K562 (cell line): ENCODE data around the gene CD226. TPM values are rescaled to one million over a fixed set of nuclear protein-coding genes. Genes with fewer than 3 reads are reported as not detected.

Experiments
- ATAC-seq: fragments of 200-7000 bp; cut with Tn5 transposase; 3 replicates; pipeline ENCODE4 v1.9.1; 2020; ENCODE audit warnings: moderate library complexity
- Bru-seq: library from RNA; stranded (reverse); fragments of 400-500 nt; gene quantifications from one replicate; lab custom pipeline; 2021; lab: Mats Ljungman, UMichigan
- BruChase-seq, 2 experiments: library from RNA; stranded (reverse); fragments of 400-500 nt; gene quantifications; one replicate each; lab custom pipeline; 2021; lab: Mats Ljungman, UMichigan
- BruUV-seq: library from RNA; stranded (reverse); fragments of 400-500 nt; replicated peaks from 2 replicates; lab custom pipeline; 2021; lab: Mats Ljungman, UMichigan
- CTCF ChIA-PET: fragments of 300-600 bp; formaldehyde crosslinking; extraction: SDS; loops from one replicate; lab custom pipeline; 2021; ENCODE audit warnings: low intra/inter-chr PET ratio; lab: Yijun Ruan, JAX
- POLR2A ChIA-PET: fragments of 300-600, 350-650 bp; sonication (Branson Sonifier 250); formaldehyde crosslinking; extraction: SDS; loops from one replicate; lab custom pipeline; 2021; ENCODE audit warnings: antibody characterized with exemption, inconsistent platforms; lab: Yijun Ruan, JAX
- DNase-seq, 4 experiments: peaks; one replicate each; pipeline versions ENCODE4 v3.0.0 to v3.0.0-alpha.2; 2011 to 2018; ENCODE audit warnings: low spot score in 3 of 4, mixed read lengths in 3 of 4; ENCODE audit errors: extremely low read depth in 1 of 4
- FAIRE-seq: peaks from 2 replicates; lab custom pipeline; 2011; peaks lifted over from hg19 to GRCh38; lab: Jason Lieb, UNC
- H2AFZ ChIP-seq: 2 replicates; pipeline ENCODE4 v1.6.0; 2011; ENCODE audit warnings: low read depth, low read length, control low read depth, inconsistent platforms
- H3K27ac ChIP-seq: fragments of 200-600 bp; 3 replicates; pipeline ENCODE4 v1.8.0; 2011; ENCODE audit warnings: low read depth, mild to moderate bottlenecking, control low read depth, inconsistent platforms, low read length, moderate library complexity, mixed read lengths; ENCODE audit errors: extremely low read depth
- H3K27me3 ChIP-seq, 2 experiments: fragments of 300-600 bp in 1 of 2; 2 replicates in 1 of 2; 3 replicates in 1 of 2; pipeline versions ENCODE4 v1.6.0 to v1.8.0; 2011; ENCODE audit warnings: inconsistent platforms in 2 of 2, low read length in 2 of 2, mild to moderate bottlenecking in 1 of 2, mixed read lengths in 1 of 2, moderate library complexity in 1 of 2; ENCODE audit not compliant: control insufficient read depth in 2 of 2, insufficient read depth in 2 of 2
- H3K36me3 ChIP-seq: fragments of 300-600 bp; 3 replicates; pipeline ENCODE4 v1.8.0; 2011; ENCODE audit warnings: mild to moderate bottlenecking, low read length, inconsistent platforms; ENCODE audit not compliant: control insufficient read depth, insufficient read depth
- H3K4me1 ChIP-seq, 2 experiments: fragments of 200-600 bp in 1 of 2; replicated peaks in 1 of 2; 2 replicates in 1 of 2; 3 replicates in 1 of 2; pipeline versions ENCODE4 v1.5.1 to v1.8.0; 2011; ENCODE audit warnings: inconsistent platforms in 2 of 2, low read length in 2 of 2, mild to moderate bottlenecking in 1 of 2, mixed read lengths in 1 of 2, moderate library complexity in 1 of 2; ENCODE audit not compliant: control insufficient read depth in 2 of 2, insufficient read depth in 2 of 2
- H3K4me2 ChIP-seq: 2 replicates; pipeline ENCODE4 v1.6.1; 2011; ENCODE audit warnings: low read length, control low read depth, inconsistent platforms, mixed read lengths; ENCODE audit not compliant: insufficient read depth
- H3K4me3 ChIP-seq: fragments of 200-600 bp; sonication (generic), shearing (Covaris generic); 2 replicates; pipeline ENCODE4 v1.5.1; 2016; ENCODE audit warnings: control low read depth, inconsistent platforms
- H3K79me2 ChIP-seq: fragments of 200-600 bp; 3 replicates; pipeline ENCODE4 v1.8.0; 2011; ENCODE audit warnings: low read length, inconsistent platforms; ENCODE audit not compliant: control insufficient read depth, insufficient read depth
- H3K9ac ChIP-seq, 2 experiments: 2 replicates each; pipeline versions ENCODE4 v1.6.0 to v1.6.1; 2011; ENCODE audit warnings: low read depth in 2 of 2, low read length in 2 of 2, control low read depth in 1 of 2, inconsistent platforms in 1 of 2, mild to moderate bottlenecking in 1 of 2, mixed read lengths in 1 of 2; ENCODE audit not compliant: insufficient read depth in 1 of 2
- H3K9me1 ChIP-seq: one replicate; pipeline ENCODE4 v1.6.0; 2011; ENCODE audit warnings: inconsistent platforms, mild to moderate bottlenecking, low read length, moderate library complexity; ENCODE audit not compliant: control insufficient read depth, insufficient read depth
- H3K9me3 ChIP-seq: replicated peaks from 2 replicates; pipeline ENCODE4 v1.5.1; 2011; ENCODE audit warnings: low read depth, low read length, inconsistent platforms; ENCODE audit not compliant: control insufficient read depth, insufficient read depth
- H4K20me1 ChIP-seq: replicated peaks from 2 replicates; pipeline ENCODE4 v1.6.1; 2011; ENCODE audit warnings: low read length, inconsistent platforms, mixed read lengths; ENCODE audit not compliant: control insufficient read depth, insufficient read depth
- C11orf30 ChIP-seq: fragments of 450-650 bp; IDR thresholded peaks from 2 replicates; pipeline ENCODE4 v1.6.1; 2016; ENCODE audit warnings: low read depth, mild to moderate bottlenecking
- CBFA2T3 ChIP-seq: fragments of 450-650 bp; IDR thresholded peaks from 2 replicates; pipeline ENCODE4 v1.6.1; 2017
- CBFB ChIP-seq: sonication (generic); formaldehyde crosslinking; IDR thresholded peaks from 2 replicates; pipeline ENCODE4 v1.4.0; 2020; ENCODE audit warnings: mild to moderate bottlenecking, missing genetic modification reagents
- CBX8 ChIP-seq: fragments of 200-600 bp; sonication (generic); IDR thresholded peaks from 2 replicates; pipeline ENCODE4 v1.6.1; 2012; ENCODE audit warnings: borderline replicate concordance, mixed run types, low read depth, mild to moderate bottlenecking, moderate library complexity, mixed read lengths, low read length, control low read depth, inconsistent platforms; ENCODE audit not compliant: poor library complexity, severe bottlenecking; ENCODE audit errors: extremely low read depth
- CHD1 ChIP-seq: fragments of 200-600 bp; sonication (generic); IDR thresholded peaks from one replicate; pipeline ENCODE4 v1.6.1; 2012; ENCODE audit warnings: mild to moderate bottlenecking, moderate library complexity, low read length, inconsistent platforms
- FOXJ3 ChIP-seq: sonication (generic); formaldehyde crosslinking; IDR thresholded peaks from 2 replicates; pipeline ENCODE4 v1.4.0; 2020; ENCODE audit warnings: mild to moderate bottlenecking, missing genetic modification reagents
- HES1 ChIP-seq: fragments of 450-650 bp; IDR thresholded peaks from 2 replicates; pipeline ENCODE4 v1.6.1; 2016; ENCODE audit warnings: low read depth, mild to moderate bottlenecking, moderate library complexity
- IFI16 ChIP-seq: fragments of 250-450 bp; sonication (Bioruptor Pico); IDR thresholded peaks from 2 replicates; pipeline ENCODE4 v2.1.2; 2022; ENCODE audit warnings: mild to moderate bottlenecking, inconsistent platforms
- MEF2D ChIP-seq: conservative IDR thresholded peaks from 2 replicates; pipeline ENCODE4 v1.6.1; 2016; ENCODE audit warnings: low read depth, missing genetic modification characterization, missing compliant biosample characterization
- NR1H2 ChIP-seq: sonication (generic); formaldehyde crosslinking; IDR thresholded peaks from 2 replicates; pipeline ENCODE4 v1.4.0; 2020; ENCODE audit warnings: mild to moderate bottlenecking, missing genetic modification reagents
- OTX1 ChIP-seq: fragments of 450-650 bp; formaldehyde crosslinking; IDR thresholded peaks from 2 replicates; pipeline ENCODE4 v1.4.0; 2022; ENCODE audit warnings: mild to moderate bottlenecking
- PHTF2 ChIP-seq: fragments of 250-450 bp; sonication (Bioruptor Pico); IDR thresholded peaks from 2 replicates; pipeline ENCODE4 v1.5.0; 2021; ENCODE audit warnings: mild to moderate bottlenecking
- POLR2B ChIP-seq: fragments of 450-650 bp; IDR thresholded peaks from 2 replicates; pipeline ENCODE4 v1.6.1; 2018; ENCODE audit warnings: low read depth; ENCODE audit not compliant: partially characterized antibody
- RFX1 ChIP-seq: fragments of 450-650 bp; IDR thresholded peaks from 2 replicates; pipeline ENCODE4 v1.6.1; 2016; ENCODE audit warnings: mild to moderate bottlenecking, moderate library complexity
- ZNF354B ChIP-seq: fragments of 250-450 bp; sonication (Bioruptor Pico); IDR thresholded peaks from 2 replicates; pipeline ENCODE4 v1.4.0; 2020
- ZNF408 ChIP-seq: fragments of 250-450 bp; sonication (Bioruptor Pico); IDR thresholded peaks from 2 replicates; pipeline ENCODE4 v1.4.0; 2020; ENCODE audit warnings: low read depth, mild to moderate bottlenecking, moderate library complexity
- WGBS: fragments of 100-300 bp; shearing (Covaris generic); methylation state at CpG from one replicate; pipeline ENCODE4 v1.1.6; 2016; ENCODE audit warnings: low coverage, mixed read lengths; ENCODE audit not compliant: insufficient coverage; ENCODE audit errors: missing lambda C conversion rate; 5-methylcytosine and 5-hydroxymethylcytosine counted together
- in situ Hi-C: fragments of 300-500 bp; cut with MboI; formaldehyde crosslinking; loops from 4 replicates; pipeline ENCODE4 v1.15.0; 2018; ENCODE audit warnings: inconsistent platforms, mixed read lengths
- intact Hi-C: fragments of 100-400 bp; cut with micrococcal nuclease; formaldehyde crosslinking; loops from 2 replicates; pipeline ENCODE4 v1.14.2; 2022
- long read RNA-seq, 3 experiments: library from polyadenylated mRNA in 2 of 3; library from RNA in 1 of 3; unstranded in 2 of 3; stranded (forward) in 1 of 3; transcript quantifications; one replicate each; pipeline ENCODE4 v2.0.0, GENCODE V29; 2019 to 2022
- polyA minus RNA-seq, 3 experiments: library from RNA; depleted of rRNA, polyadenylated mRNA; stranded (reverse); fragments of >200 nt; gene quantifications; 2 replicates each; pipeline ENCODE4 v1.2.3, GENCODE V29; 2011
- polyA plus RNA-seq, 8 experiments: library from polyadenylated mRNA; depleted of rRNA in 4 of 8; stranded (reverse) in 5 of 8; unstranded in 3 of 8; fragments of >200 nt; fragmentation: Nextera tagmentation in 2 of 8; fragmentation: Illumina TruSeq in 1 of 8; extraction: Ambion mirVana in 2 of 8; extraction: Trizol in 1 of 8; gene quantifications; 2 replicates each; pipeline versions ENCODE4 v1.2.1 to v1.2.3, GENCODE V29; 2011 to 2014; ENCODE audit warnings: inconsistent platforms in 1 of 8, missing spikeins in 1 of 8
- total RNA-seq, 7 experiments: library from RNA; depleted of rRNA in 6 of 7; stranded (reverse); fragments of >200 nt in 6 of 7; fragmentation: Illumina TruSeq in 2 of 7; extraction: Trizol in 2 of 7; gene quantifications; 2 replicates each; pipeline versions ENCODE4 v1.2.1 to v1.2.3, GENCODE V29; 2011 to 2021; ENCODE audit warnings: low replicate concordance in 1 of 7

CD226 gene
- 1.9 and 6.0 TPM in 2 replicates for total RNA-seq (2011; cell fraction: chromatin; rRNA removed; ENCODE audit: low replicate concordance)
- 1.1 and 1.5 TPM in 2 replicates for total RNA-seq (2011; cell fraction: nucleolus; rRNA removed)
- 2.3 and 4.9 TPM in 2 replicates for total RNA-seq (2011; cell fraction: nucleoplasm; rRNA removed)
- total RNA-seq (2014; rRNA removed): 0.32 and 0.98 TPM in 2 replicates
- 1.2 and 1.6 TPM in 2 replicates for total RNA-seq (2014; rRNA removed; fragmentation: Illumina TruSeq; extraction: Trizol)
- 0.34 and 0.65 TPM in 2 replicates for total RNA-seq (2015; rRNA removed; fragmentation: Illumina TruSeq; extraction: Trizol)
- total RNA-seq (2021): 1.7 and 2.0 TPM in 2 replicates
- polyA plus RNA-seq (2011; rRNA removed): 1.1 and 1.2 TPM in 2 replicates
- polyA plus RNA-seq (2011; cell fraction: cytosol; rRNA removed): 0.33 and 0.59 TPM in 2 replicates
- 1.2 and 1.9 TPM in 2 replicates for polyA plus RNA-seq (2011; cell fraction: nucleus; rRNA removed)
- 0.77 and 1.3 TPM in 2 replicates for polyA plus RNA-seq (2012)
- polyA plus RNA-seq (2014; fragmentation: Illumina TruSeq; extraction: Trizol): 0.82 and 1.00 TPM in 2 replicates
- polyA plus RNA-seq (2014; fragmentation: Nextera tagmentation; extraction: Ambion mirVana): under 1 TPM; 0.52 to 0.63 TPM
- 0.50 and 0.80 TPM in 2 replicates for polyA plus RNA-seq (2014; rRNA removed)
- 2.6 and 2.7 TPM in 2 replicates for polyA minus RNA-seq (2011; rRNA and poly(A)+ RNA removed)
- 2.0 TPM in 1 of 2 replicates, not detected in the other for polyA minus RNA-seq (2011; cell fraction: cytosol; rRNA and poly(A)+ RNA removed)
- 0.67 and 0.81 TPM in 2 replicates for polyA minus RNA-seq (2011; cell fraction: nucleus; rRNA and poly(A)+ RNA removed)
- Bru-seq, nascent RNA: percentile 34 among the genes with signal in this experiment
- percentile 42 among the genes with signal in this experiment for BruChase-seq, experiment 1, labeled RNA remaining after a 2-hour chase
- BruChase-seq, experiment 2, labeled RNA remaining after a 6-hour chase: percentile 38 among the genes with signal in this experiment
- long read RNA-seq, experiment 1, partial matches to known transcripts: 2 of 2 reads
- long read RNA-seq, experiment 1, other reads (novel, unspliced or antisense): 0 of 2 reads
- long read RNA-seq, experiment 2: 0 reads
- long read RNA-seq, experiment 3: 0 reads

GRCh38 chr18:69947361-69948133, at the start of gene CD226:
CD226 (minus strand) TSS chr18:69947873; CDS start chr18:69947406, 467 bp downstream.
- TF ChIP-seq PHTF2 (no peak), FOXJ3 (no peak), CBFB (CRISPR knock-in tag) (no peak), POLR2B (no peak), ZNF408 (CRISPR knock-in tag) (no peak), IFI16 (CRISPR knock-in tag) (no peak), C11orf30 (no peak), MEF2D (tag) (no peak), ZNF354B (no peak), CHD1 (no peak), NR1H2 (CRISPR knock-in tag) (no peak), RFX1 (no peak), OTX1 (CRISPR knock-in tag) (no peak), CBX8 (no peak), HES1 (no peak), CBFA2T3 (no peak)
- no peaks in the 10 kb centered on the region for H3K79me2 ChIP-seq
- no peak within 1 kb of the TSS for H3K4me3 ChIP-seq
- no peak within 1 kb of the TSS for H3K27ac ChIP-seq
- no peaks in the 10 kb centered on the region for H3K27me3 ChIP-seq
- H3K4me2 ChIP-seq: no peak within 1 kb of the TSS
- WGBS: 34% methylated on average over 6 of the region's 7 CpGs
- DNase-seq (no peak), FAIRE-seq (no peak), ATAC-seq (peak; percentile 52; the same call in 2 of the 3 replicates)
- POLR2A ChIA-PET: interaction anchor here (0.7 to 0.8 kb wide), 2 partner anchors 42 to 53 kb away, joined by 4 read pairs; no protein-coding TSS in a partner anchor
- H3K9me1 ChIP-seq: no peaks in the 10 kb centered on the region
- H3K4me1 ChIP-seq: peaks cover 0 to 6% of the 10 kb centered on the region in 2 experiments; a peak in 2 of 5 replicates
- BruUV-seq: no TSS peak
- no peaks in the 10 kb centered on the region for H4K20me1 ChIP-seq
- CTCF ChIA-PET: no interaction called here
- H2AFZ ChIP-seq: peak within 1 kb of the TSS; percentile 42; the same call in 1 of the 2 replicates
- intact Hi-C loops (loop anchor here (10.0 kb wide), 1 partner anchor 127 kb away; no protein-coding TSS in a partner anchor), in situ Hi-C loops (no loop called here)
- no peaks in the 10 kb centered on the region for H3K9me3 ChIP-seq
- no peak within 1 kb of the TSS; a peak in 1 of 4 replicates for H3K9ac ChIP-seq
- H3K36me3 ChIP-seq: no peaks in the 10 kb centered on the region; the same call in 2 of the 3 replicates
